RWPE2 (cell line): ENCODE results near the gene RPTN.

Experiments
- ATAC-seq: fragments of 200-7000 bp; cut with Tn5 transposase; 3 replicates; pipeline ENCODE4 v1.9.1; 2021; ENCODE audit warnings: low read depth
- DNase-seq: peaks from one replicate; pipeline ENCODE4 v3.0.0-alpha.2; 2020; ENCODE audit warnings: low spot score
- H3K27ac ChIP-seq: fragments of 450-650 bp; 2 replicates; pipeline ENCODE4 v1.5.1; 2017; ENCODE audit warnings: mild to moderate bottlenecking; ENCODE audit not compliant: poor library complexity, severe bottlenecking
- H3K27me3 ChIP-seq: fragments of 250-450 bp; sonication (Bioruptor Pico); 2 replicates; pipeline ENCODE4 v1.5.1; 2021; ENCODE audit warnings: mild to moderate bottlenecking, moderate library complexity; ENCODE audit not compliant: insufficient read depth, poor library complexity, severe bottlenecking
- H3K36me3 ChIP-seq: fragments of 250-450 bp; sonication (Bioruptor Pico); 2 replicates; pipeline ENCODE4 v1.5.1; 2020; ENCODE audit warnings: low read depth, mild to moderate bottlenecking, moderate library complexity
- H3K4me1 ChIP-seq: fragments of 250-450 bp; sonication (Bioruptor Pico); 2 replicates; pipeline ENCODE4 v1.5.1; 2021; ENCODE audit warnings: mild to moderate bottlenecking, moderate library complexity; ENCODE audit not compliant: insufficient read depth, poor library complexity, severe bottlenecking
- H3K4me3 ChIP-seq: fragments of 250-450 bp; sonication (Bioruptor Pico); 2 replicates; pipeline ENCODE4 v1.5.1; 2021; ENCODE audit warnings: mild to moderate bottlenecking, moderate library complexity; ENCODE audit not compliant: severe bottlenecking
- H3K9me3 ChIP-seq: fragments of 250-450 bp; sonication (Bioruptor Pico); 2 replicates; pipeline ENCODE4 v1.5.1; 2021; ENCODE audit warnings: mild to moderate bottlenecking, moderate library complexity; ENCODE audit not compliant: severe bottlenecking
- TF ChIP-seq, protein P1 (sequence below): fragments of 450-650 bp; IDR thresholded peaks from one replicate; pipeline ENCODE4 v1.5.1; 2017; ENCODE audit warnings: mild to moderate bottlenecking, moderate library complexity; ENCODE audit not compliant: poor library complexity, severe bottlenecking

The RPTN gene

DNA sequence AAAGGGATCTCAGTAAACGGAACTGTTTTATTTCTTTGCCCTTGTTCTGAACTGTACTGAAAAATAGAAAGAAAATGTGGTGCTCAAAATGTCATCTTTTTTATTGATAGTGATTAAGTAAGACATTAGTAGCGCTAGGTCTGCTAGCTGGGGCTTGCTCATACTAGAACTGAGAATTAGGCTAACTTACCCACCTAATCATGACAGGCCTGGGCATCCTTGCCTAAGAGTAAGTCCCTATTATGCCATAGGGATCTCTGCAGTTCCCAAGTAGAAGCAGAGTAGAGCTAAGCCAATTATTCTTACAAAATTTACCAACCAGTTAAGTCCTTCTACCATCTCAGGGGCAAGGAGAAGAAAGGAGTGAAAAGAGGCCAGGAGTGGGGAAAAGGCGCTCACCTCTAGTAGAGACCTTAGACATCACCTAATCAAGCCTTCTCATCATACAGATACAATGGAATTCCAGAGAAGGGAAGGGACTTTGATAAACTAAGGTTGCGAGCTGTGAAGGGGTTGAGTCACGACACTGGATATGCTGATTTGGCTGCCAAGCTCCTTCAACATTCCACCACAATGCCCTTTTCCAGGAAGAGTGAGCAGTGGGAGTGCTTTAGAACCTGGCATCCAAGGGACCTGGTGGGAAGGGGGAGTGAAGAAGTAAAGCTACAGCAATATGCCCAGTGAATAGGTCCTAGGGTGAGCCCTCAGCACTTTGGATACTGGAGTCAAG is 27.7 kb upstream of the RPTN start:
- TF ChIP-seq, protein P1, sequence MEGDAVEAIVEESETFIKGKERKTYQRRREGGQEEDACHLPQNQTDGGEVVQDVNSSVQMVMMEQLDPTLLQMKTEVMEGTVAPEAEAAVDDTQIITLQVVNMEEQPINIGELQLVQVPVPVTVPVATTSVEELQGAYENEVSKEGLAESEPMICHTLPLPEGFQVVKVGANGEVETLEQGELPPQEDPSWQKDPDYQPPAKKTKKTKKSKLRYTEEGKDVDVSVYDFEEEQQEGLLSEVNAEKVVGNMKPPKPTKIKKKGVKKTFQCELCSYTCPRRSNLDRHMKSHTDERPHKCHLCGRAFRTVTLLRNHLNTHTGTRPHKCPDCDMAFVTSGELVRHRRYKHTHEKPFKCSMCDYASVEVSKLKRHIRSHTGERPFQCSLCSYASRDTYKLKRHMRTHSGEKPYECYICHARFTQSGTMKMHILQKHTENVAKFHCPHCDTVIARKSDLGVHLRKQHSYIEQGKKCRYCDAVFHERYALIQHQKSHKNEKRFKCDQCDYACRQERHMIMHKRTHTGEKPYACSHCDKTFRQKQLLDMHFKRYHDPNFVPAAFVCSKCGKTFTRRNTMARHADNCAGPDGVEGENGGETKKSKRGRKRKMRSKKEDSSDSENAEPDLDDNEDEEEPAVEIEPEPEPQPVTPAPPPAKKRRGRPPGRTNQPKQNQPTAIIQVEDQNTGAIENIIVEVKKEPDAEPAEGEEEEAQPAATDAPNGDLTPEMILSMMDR: no peak
- peaks cover 47% of the 10 kb centered on the region for H3K4me1 ChIP-seq
- no peak overlapping the region for H3K4me3 ChIP-seq

DNA sequence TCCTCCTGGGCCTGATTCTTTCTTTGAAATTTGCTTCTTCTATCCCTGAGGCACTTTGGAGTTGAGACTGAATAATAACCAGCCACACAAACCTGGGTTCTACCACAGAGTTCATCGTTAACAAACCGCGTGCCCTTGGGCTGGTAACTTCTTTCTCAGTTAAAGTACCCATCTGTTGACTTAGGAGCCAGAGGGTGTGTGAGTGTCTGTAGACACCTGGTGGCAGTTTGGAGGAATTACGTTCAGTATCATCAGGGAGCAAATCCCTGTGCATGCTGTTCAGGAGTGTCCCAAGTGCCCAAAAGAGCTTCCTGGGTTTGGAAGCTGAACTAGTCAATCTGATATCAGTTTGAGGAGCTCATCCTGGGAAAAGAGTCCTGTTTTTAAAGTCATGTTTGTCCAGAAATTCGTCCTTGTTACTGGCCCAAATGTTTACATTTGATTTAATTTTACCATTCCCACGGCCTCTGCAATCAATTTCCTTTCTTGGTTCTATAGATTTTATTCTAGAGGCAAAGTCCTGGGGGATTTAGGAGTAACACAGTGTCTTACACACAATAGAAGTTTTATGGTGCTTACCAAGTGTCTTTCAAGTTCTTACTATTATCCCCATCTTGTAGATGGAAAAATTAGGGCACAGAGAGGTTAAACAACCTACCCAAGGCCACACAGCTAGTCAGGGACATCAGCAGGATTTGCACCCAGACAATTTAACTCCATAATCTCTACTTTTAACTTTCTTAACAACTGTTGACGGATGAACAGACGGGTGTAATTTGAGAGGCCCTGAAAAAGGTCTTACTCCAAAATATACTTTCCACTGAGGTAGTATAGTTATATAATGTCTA is 26.7 kb upstream of the RPTN start:
- Histone ChIP-seq H3K4me3 (no peak overlapping the region), H3K27ac (peak overlapping the region; percentile 45), H3K4me1 (peaks cover 37% of the 10 kb centered on the region), H3K9me3 (no peaks in the 10 kb centered on the region), H3K27me3 (no peaks in the 10 kb centered on the region), H3K36me3 (no peaks in the 10 kb centered on the region)
- TF ChIP-seq, protein P1: peak; percentile 91
- DNase-seq: no peak
- peak; percentile 44; the same call in 2 of the 3 replicates for ATAC-seq

More for the DNA sequence above, 27.7 kb upstream of the RPTN start:
- no peak for DNase-seq
- Histone ChIP-seq H3K9me3 (no peaks in the 10 kb centered on the region), H3K36me3 (no peaks in the 10 kb centered on the region), H3K27ac (peak overlapping the region; percentile 45), H3K27me3 (no peaks in the 10 kb centered on the region)
- ATAC-seq: peak; percentile 46

DNA sequence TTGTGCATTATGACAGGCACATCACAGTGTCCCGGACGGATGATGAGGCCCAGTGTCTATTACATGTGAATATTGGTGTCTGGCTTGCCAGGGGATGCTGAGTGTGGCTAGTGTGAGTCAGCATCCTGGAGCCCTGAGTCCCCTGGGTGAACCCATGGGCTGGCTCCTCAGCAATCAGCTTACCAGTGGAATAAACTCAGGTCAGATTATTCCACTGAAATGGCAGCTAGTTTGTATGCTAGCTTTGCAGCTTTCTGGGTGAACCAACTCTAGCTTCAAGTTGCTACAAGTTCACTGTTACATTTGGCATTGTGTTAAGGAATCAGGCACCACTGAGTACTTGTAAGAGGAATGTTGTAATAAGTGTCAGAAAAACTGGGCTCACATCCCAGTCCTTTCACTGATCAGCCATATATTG is 23.9 kb upstream of the RPTN start:
- TF ChIP-seq, protein P1: no peak
- H3K27me3 ChIP-seq: no peaks in the 10 kb centered on the region
- H3K4me3 ChIP-seq: no peak overlapping the region
- peak overlapping the region; percentile 88 for H3K27ac ChIP-seq
- H3K4me1 ChIP-seq: peaks cover 39% of the 10 kb centered on the region
- no peaks in the 10 kb centered on the region for H3K36me3 ChIP-seq
- ATAC-seq (peak; percentile 76), DNase-seq (peak; percentile 87)
- H3K9me3 ChIP-seq: no peaks in the 10 kb centered on the region

DNA sequence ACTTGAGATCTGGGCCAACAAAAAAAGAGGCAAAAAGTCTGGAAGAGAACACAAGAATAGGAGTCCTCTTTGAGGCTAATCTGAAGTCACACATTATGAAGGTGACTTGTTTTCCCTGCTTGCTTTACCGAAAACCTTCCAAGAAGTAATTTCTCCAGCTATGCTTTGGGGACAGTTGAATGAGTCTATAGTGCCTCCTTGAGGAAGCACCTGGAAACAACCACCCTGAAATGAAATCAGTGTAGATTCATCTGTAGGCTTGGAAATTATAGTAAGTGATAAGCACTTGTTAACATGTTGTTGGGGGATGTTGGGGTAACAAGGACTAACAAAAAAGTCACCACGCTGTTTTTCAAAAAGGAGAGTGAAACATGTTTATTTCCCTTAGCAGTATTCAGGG is 23.4 kb upstream of the RPTN start:
- TF ChIP-seq, protein P1: peak; percentile 55
- H3K36me3 ChIP-seq: no peaks in the 10 kb centered on the region
- H3K9me3 ChIP-seq: no peaks in the 10 kb centered on the region
- DNase-seq (no peak), ATAC-seq (no peak)
- peak overlapping the region; percentile 88 for H3K27ac ChIP-seq
- H3K4me1 ChIP-seq: peaks cover 39% of the 10 kb centered on the region
- H3K27me3 ChIP-seq: no peaks in the 10 kb centered on the region
- H3K4me3 ChIP-seq: no peak overlapping the region
